Measurements from ENCODE around the gene DCHS1. TPM values are rescaled to one million over a fixed set of nuclear protein-coding genes. Genes with fewer than 3 reads are reported as not detected.

DCHS1 gene
- total RNA-seq, 2 donors from 2014 or later: 0.73 to 1.6 TPM

- no peaks in the 10 kb centered on the region for H3K9me3 Mint-ChIP-seq
- H3K27ac Mint-ChIP-seq: no peak overlapping the region
- no peaks in the 10 kb centered on the region for H3K36me3 Mint-ChIP-seq
- DNase-seq (ENCODE audit: low spot score) (no peak), ATAC-seq (no peak)
- H3K4me3 Mint-ChIP-seq: no peak overlapping the region
- H3K4me1 Mint-ChIP-seq (ENCODE audit: low read depth in 2 of 2): peaks cover 10 to 20% of the 10 kb centered on the region in 2 donors
- no peaks in the 10 kb centered on the region for H3K27me3 Mint-ChIP-seq
These were observed 31.9 kb downstream of the DCHS1 start for GRCh38 chr11:6623391-6624363.

GRCh38 chr11:6622261-6623171 lies 33.1 kb downstream of the DCHS1 start:
- H3K4me3 Mint-ChIP-seq: no peak overlapping the region
- no peaks in the 10 kb centered on the region for H3K9me3 Mint-ChIP-seq
- no peak for ATAC-seq
- no peaks in the 10 kb centered on the region for H3K36me3 Mint-ChIP-seq
- peaks cover 3 to 13% of the 10 kb centered on the region in 2 donors for H3K4me1 Mint-ChIP-seq (ENCODE audit: low read depth in 2 of 2)
- H3K27me3 Mint-ChIP-seq: no peaks in the 10 kb centered on the region
- no peak overlapping the region for H3K27ac Mint-ChIP-seq
- no peak for DNase-seq (ENCODE audit: low spot score)

GRCh38 chr11:6621711-6622211 lies 33.8 kb downstream of the DCHS1 start:
- ATAC-seq (no peak), DNase-seq (ENCODE audit: low spot score) (no peak)
- no peaks in the 10 kb centered on the region for H3K36me3 Mint-ChIP-seq
- peaks cover 1 to 12% of the 10 kb centered on the region in 2 donors for H3K4me1 Mint-ChIP-seq (ENCODE audit: low read depth in 2 of 2)
- no peaks in the 10 kb centered on the region for H3K27me3 Mint-ChIP-seq
- no peak overlapping the region for H3K4me3 Mint-ChIP-seq
- H3K27ac Mint-ChIP-seq: no peak overlapping the region
- H3K9me3 Mint-ChIP-seq: no peaks in the 10 kb centered on the region

GRCh38 chr11:6620636-6621035 lies 35.0 kb downstream of the DCHS1 start:
- no peak for DNase-seq (ENCODE audit: low spot score)
- H3K4me1 Mint-ChIP-seq (ENCODE audit: low read depth in 2 of 2): peaks cover 11 to 14% of the 10 kb centered on the region in 2 donors
- peaks cover 5% of the 10 kb centered on the region for H3K36me3 Mint-ChIP-seq
- ATAC-seq: no peak
- H3K27me3 Mint-ChIP-seq: no peaks in the 10 kb centered on the region
- no peak overlapping the region for H3K27ac Mint-ChIP-seq
- no peaks in the 10 kb centered on the region for H3K9me3 Mint-ChIP-seq
- no peak overlapping the region for H3K4me3 Mint-ChIP-seq

GRCh38 chr11:6619004-6619745 lies 36.4 kb downstream of the DCHS1 start, which contains the start of gene TPP1:
TPP1 (minus strand) TSS chr11:6619422; CDS start chr11:6619400, 22 bp downstream.
- H3K36me3 Mint-ChIP-seq: peaks cover 10% of the 10 kb centered on the region
- H3K4me3 Mint-ChIP-seq: no peak within 1 kb of the TSS
- no peaks in the 10 kb centered on the region for H3K9me3 Mint-ChIP-seq
- peaks cover 14 to 15% of the 10 kb centered on the region in 2 donors for H3K4me1 Mint-ChIP-seq (ENCODE audit: low read depth in 2 of 2)
- no peak within 1 kb of the TSS for H3K27ac Mint-ChIP-seq
- DNase-seq (ENCODE audit: low spot score) (peak; percentile 93), ATAC-seq (peak; percentile 96 to 98)
- H3K27me3 Mint-ChIP-seq: no peaks in the 10 kb centered on the region

- H3K36me3 Mint-ChIP-seq: peaks cover 10% of the 10 kb centered on the region
- ATAC-seq: peak; percentile 66 to 76
- no peaks in the 10 kb centered on the region for H3K9me3 Mint-ChIP-seq
- no peaks in the 10 kb centered on the region for H3K27me3 Mint-ChIP-seq
- H3K4me1 Mint-ChIP-seq (ENCODE audit: low read depth in 2 of 2): peaks cover 14 to 15% of the 10 kb centered on the region in 2 donors
- no peak overlapping the region for H3K4me3 Mint-ChIP-seq
- no peak overlapping the region for H3K27ac Mint-ChIP-seq
- peak; percentile 83 for DNase-seq (ENCODE audit: low spot score)
These were observed 37.2 kb downstream of the DCHS1 start for GRCh38 chr11:6618117-6619003.

- Mint-ChIP-seq H3K4me1 (ENCODE audit: low read depth in 2 of 2) (peaks cover 14 to 15% of the 10 kb centered on the region in 2 donors), H3K36me3 (peaks cover 10% of the 10 kb centered on the region), H3K27ac (no peak overlapping the region), H3K27me3 (no peaks in the 10 kb centered on the region), H3K9me3 (no peaks in the 10 kb centered on the region), H3K4me3 (no peak overlapping the region)
- DNase-seq (ENCODE audit: low spot score) (peak; percentile 51), ATAC-seq (no peak)
These were observed 38.3 kb downstream of the DCHS1 start for GRCh38 chr11:6617315-6617781.

GRCh38 chr11:6616596-6617250 lies 38.9 kb downstream of the DCHS1 start:
- Mint-ChIP-seq H3K27me3 (no peaks in the 10 kb centered on the region), H3K36me3 (peaks cover 10% of the 10 kb centered on the region), H3K27ac (peak overlapping the region; percentile 0 to 58), H3K4me1 (ENCODE audit: low read depth in 2 of 2) (peaks cover 14 to 15% of the 10 kb centered on the region in 2 donors), H3K4me3 (peak overlapping the region; percentile 55), H3K9me3 (no peaks in the 10 kb centered on the region)
- ATAC-seq: no peak
- DNase-seq (ENCODE audit: low spot score): peak; percentile 55

GRCh38 chr11:6615882-6616585 lies 39.6 kb downstream of the DCHS1 start:
- Mint-ChIP-seq H3K4me3 (no peak overlapping the region), H3K4me1 (ENCODE audit: low read depth in 2 of 2) (peaks cover 19 to 20% of the 10 kb centered on the region in 2 donors), H3K36me3 (peaks cover 10% of the 10 kb centered on the region), H3K9me3 (no peaks in the 10 kb centered on the region), H3K27me3 (no peaks in the 10 kb centered on the region), H3K27ac (peak overlapping the region; percentile 3 to 58)
- ATAC-seq (no peak), DNase-seq (ENCODE audit: low spot score) (peak; percentile 23)

- Mint-ChIP-seq H3K9me3 (no peaks in the 10 kb centered on the region), H3K27ac (peak overlapping the region; percentile 3 to 58), H3K27me3 (no peaks in the 10 kb centered on the region), H3K4me1 (ENCODE audit: low read depth in 2 of 2) (peaks cover 22 to 25% of the 10 kb centered on the region in 2 donors), H3K4me3 (no peak overlapping the region), H3K36me3 (peaks cover 11% of the 10 kb centered on the region)
- ATAC-seq (no peak), DNase-seq (ENCODE audit: low spot score) (peak; percentile 16)
These were observed 40.6 kb downstream of the DCHS1 start for GRCh38 chr11:6615046-6615445.

GRCh38 chr11:6614446-6614845 lies 41.2 kb downstream of the DCHS1 start:
- ATAC-seq (no peak), DNase-seq (ENCODE audit: low spot score) (no peak)
- peak overlapping the region in 1 of 2 donors; percentile 3 for H3K27ac Mint-ChIP-seq
- no peaks in the 10 kb centered on the region for H3K27me3 Mint-ChIP-seq
- peaks cover 28 to 31% of the 10 kb centered on the region in 2 donors for H3K4me1 Mint-ChIP-seq (ENCODE audit: low read depth in 2 of 2)
- no peak overlapping the region for H3K4me3 Mint-ChIP-seq
- H3K36me3 Mint-ChIP-seq: peaks cover 16% of the 10 kb centered on the region
- H3K9me3 Mint-ChIP-seq: no peaks in the 10 kb centered on the region
